ENCODE measurements around the gene ONECUT1. TPM values are rescaled to one million over a fixed set of nuclear protein-coding genes. Genes with fewer than 3 reads are reported as not detected.

The ONECUT1 gene
- total and polyA plus RNA-seq, 2 experiments from 2014 or later = 5.9 to 9.5 TPM

DNA sequence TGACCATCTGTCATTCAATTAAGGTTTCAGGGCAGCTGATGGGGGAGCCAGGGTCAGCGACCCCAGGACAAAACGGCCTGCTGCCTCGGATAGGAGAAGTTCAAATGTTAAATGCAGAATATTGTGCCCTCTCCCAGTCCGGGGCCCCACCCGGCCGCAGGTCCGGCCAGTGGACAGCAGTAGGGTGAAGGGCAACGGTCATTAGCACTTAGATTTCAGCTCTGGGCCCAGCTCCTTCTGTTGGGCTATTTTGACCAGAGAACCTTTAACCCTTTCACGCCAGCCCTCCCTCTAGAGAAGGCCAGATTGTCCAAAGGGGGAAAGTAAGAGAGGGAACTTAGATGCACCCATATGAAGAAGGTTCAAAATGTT lies 16.1 kb upstream of the ONECUT1 start:
- Histone ChIP-seq H4K20me1 (ENCODE audit: insufficient read depth, poor library complexity, severe bottlenecking) (no peaks in the 10 kb centered on the region), H3K36me3 (replicated peaks; ENCODE audit: insufficient read depth, low read depth) (no peaks in the 10 kb centered on the region), H2AFZ (no peak overlapping the region), H3K27ac (no peak overlapping the region), H3K4me3 (no peak overlapping the region), H3K9me3 (ENCODE audit: low read depth) (no peaks in the 10 kb centered on the region), H3K4me2 (peak overlapping the region; percentile 89), H3K4me1 (ENCODE audit: insufficient read depth) (peaks cover 22% of the 10 kb centered on the region), H3K79me2 (no peaks in the 10 kb centered on the region), H3K27me3 (peaks cover 98% of the 10 kb centered on the region), H3K9me2 (replicated peaks; ENCODE audit: insufficient read depth) (no peaks in the 10 kb centered on the region)
- WGBS (ENCODE audit: low lambda C conversion rate, missing lambda C conversion rate) = 45% methylated on average over 9 of the region's 9 CpGs
- no peak for DNase-seq (ENCODE audit: low spot score)
- TF ChIP-seq, protein P1, sequence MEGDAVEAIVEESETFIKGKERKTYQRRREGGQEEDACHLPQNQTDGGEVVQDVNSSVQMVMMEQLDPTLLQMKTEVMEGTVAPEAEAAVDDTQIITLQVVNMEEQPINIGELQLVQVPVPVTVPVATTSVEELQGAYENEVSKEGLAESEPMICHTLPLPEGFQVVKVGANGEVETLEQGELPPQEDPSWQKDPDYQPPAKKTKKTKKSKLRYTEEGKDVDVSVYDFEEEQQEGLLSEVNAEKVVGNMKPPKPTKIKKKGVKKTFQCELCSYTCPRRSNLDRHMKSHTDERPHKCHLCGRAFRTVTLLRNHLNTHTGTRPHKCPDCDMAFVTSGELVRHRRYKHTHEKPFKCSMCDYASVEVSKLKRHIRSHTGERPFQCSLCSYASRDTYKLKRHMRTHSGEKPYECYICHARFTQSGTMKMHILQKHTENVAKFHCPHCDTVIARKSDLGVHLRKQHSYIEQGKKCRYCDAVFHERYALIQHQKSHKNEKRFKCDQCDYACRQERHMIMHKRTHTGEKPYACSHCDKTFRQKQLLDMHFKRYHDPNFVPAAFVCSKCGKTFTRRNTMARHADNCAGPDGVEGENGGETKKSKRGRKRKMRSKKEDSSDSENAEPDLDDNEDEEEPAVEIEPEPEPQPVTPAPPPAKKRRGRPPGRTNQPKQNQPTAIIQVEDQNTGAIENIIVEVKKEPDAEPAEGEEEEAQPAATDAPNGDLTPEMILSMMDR (IDR thresholded peaks at IDR 0.05; ENCODE audit: poor library complexity) = no peak
- TF ChIP-seq EZH2phosphoT487 (IDR thresholded peaks at IDR 0.05; ENCODE audit: low read depth, severe bottlenecking, unreplicated experiment) = no peak
- no peak for TF ChIP-seq EZH2 (IDR thresholded peaks at IDR 0.05; ENCODE audit: borderline replicate concordance)

DNA sequence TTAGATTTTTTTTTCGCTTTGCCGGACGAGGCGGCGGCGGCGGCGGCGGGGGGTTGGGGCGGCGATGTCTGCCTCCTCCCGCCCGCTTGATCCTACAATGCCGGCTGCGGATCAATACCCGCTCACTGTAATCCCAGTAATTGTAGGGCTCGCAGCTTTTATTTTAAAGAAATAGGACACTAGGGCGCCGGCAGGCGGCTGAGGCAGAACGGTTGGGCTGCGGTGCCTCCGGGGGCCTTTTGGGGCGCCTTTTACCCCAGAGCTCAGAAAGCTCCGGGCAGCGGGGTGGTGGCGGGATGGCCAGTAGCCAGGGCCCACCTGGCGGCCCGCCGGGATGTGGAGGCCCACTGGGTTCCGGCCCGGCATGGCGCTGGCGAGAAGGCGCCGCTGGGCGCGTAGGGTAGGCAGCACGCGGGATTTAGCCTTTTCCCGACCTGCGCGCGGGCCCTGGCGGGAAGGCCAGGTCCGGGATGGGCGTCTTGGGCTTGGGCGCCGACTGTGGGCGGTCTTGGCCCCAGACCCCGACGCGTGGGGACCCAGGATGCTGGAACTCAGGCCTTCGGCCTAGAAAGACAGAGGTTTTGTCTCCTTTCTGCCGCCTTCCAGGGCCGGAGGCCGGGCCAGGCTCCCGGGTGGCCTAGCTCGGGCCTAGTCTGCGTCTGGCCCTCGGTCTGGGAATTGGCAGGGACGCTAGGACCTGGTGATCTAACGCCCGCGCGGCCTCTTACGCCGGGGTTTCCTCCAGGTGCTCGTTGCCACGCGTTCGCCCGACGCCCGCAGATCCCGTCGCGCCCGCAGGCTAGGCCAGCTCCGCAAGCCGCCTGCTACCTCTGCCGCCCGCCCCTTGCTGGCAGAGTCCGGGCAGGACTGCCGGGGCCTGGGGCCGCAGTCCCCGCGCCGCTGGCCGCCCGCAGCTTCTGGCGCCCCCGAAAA lies 15.5 kb upstream of the ONECUT1 start:
- TF ChIP-seq EZH2 (IDR thresholded peaks at IDR 0.05; ENCODE audit: borderline replicate concordance) (peak; percentile 94), EZH2phosphoT487 (IDR thresholded peaks at IDR 0.05; ENCODE audit: low read depth, severe bottlenecking, unreplicated experiment) (peak; percentile 62)
- TF ChIP-seq, protein P1 (IDR thresholded peaks at IDR 0.05; ENCODE audit: poor library complexity) = no peak
- 26% methylated on average over 68 of the region's 93 CpGs for WGBS (ENCODE audit: low lambda C conversion rate, missing lambda C conversion rate)
- Histone ChIP-seq H3K9me3 (ENCODE audit: low read depth) (no peaks in the 10 kb centered on the region), H2AFZ (peak overlapping the region; percentile 68), H3K9me2 (replicated peaks; ENCODE audit: insufficient read depth) (no peaks in the 10 kb centered on the region), H4K20me1 (ENCODE audit: insufficient read depth, poor library complexity, severe bottlenecking) (no peaks in the 10 kb centered on the region), H3K4me3 (peak overlapping the region; percentile 23), H3K27me3 (peaks cover 98% of the 10 kb centered on the region), H3K36me3 (replicated peaks; ENCODE audit: insufficient read depth, low read depth) (no peaks in the 10 kb centered on the region), H3K4me1 (ENCODE audit: insufficient read depth) (peaks cover 22% of the 10 kb centered on the region), H3K27ac (no peak overlapping the region), H3K4me2 (peak overlapping the region; percentile 89), H3K79me2 (no peaks in the 10 kb centered on the region)
- no peak for DNase-seq (ENCODE audit: low spot score)

DNA sequence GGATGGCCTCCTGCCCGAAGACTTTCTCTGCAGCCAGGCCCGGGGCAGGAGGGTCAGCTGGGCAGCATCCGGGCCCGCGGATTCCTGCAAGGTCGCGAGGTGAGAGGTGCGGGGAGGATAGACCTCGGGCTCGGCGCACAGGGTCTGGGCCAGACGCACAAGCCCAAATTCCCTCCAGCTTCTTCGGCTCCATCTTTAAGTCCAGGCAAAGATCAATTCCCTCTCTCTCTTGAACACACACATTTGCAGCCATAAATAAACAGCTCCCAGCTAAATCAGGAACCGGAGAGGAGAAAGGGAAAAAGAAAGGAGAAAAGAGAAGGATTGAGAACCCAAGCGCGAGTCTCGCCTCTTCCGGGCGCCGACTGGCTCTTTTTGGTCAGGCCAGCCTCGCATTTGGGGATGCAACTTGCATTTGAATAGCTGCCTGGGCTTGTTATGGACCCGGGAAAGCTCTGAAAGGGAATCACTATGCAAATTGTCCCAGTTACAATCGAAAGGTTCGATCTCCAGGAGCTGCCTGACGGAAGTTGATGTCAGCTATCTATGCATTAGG lies 14.5 kb upstream of the ONECUT1 start:
- Histone ChIP-seq H2AFZ (peak overlapping the region; percentile 60), H3K27me3 (peaks cover 100% of the 10 kb centered on the region)

More for the DNA sequence above, 14.5 kb upstream of the ONECUT1 start:
- H3K36me3 ChIP-seq (replicated peaks; ENCODE audit: insufficient read depth, low read depth) = no peaks in the 10 kb centered on the region
- H3K27ac ChIP-seq = no peak overlapping the region
- peak overlapping the region; percentile 23 for H3K4me3 ChIP-seq
- peaks cover 22% of the 10 kb centered on the region for H3K4me1 ChIP-seq (ENCODE audit: insufficient read depth)
- H4K20me1 ChIP-seq (ENCODE audit: insufficient read depth, poor library complexity, severe bottlenecking) = no peaks in the 10 kb centered on the region
- WGBS (ENCODE audit: low lambda C conversion rate, missing lambda C conversion rate) = under 1% methylated on average over 25 of the region's 25 CpGs
- H3K9me3 ChIP-seq (ENCODE audit: low read depth) = no peaks in the 10 kb centered on the region
- H3K9me2 ChIP-seq (replicated peaks; ENCODE audit: insufficient read depth) = no peaks in the 10 kb centered on the region
- TF ChIP-seq, protein P1 (IDR thresholded peaks at IDR 0.05; ENCODE audit: poor library complexity) = no peak
- TF ChIP-seq EZH2phosphoT487 (IDR thresholded peaks at IDR 0.05; ENCODE audit: low read depth, severe bottlenecking, unreplicated experiment) = peak; percentile 47
- no peak for TF ChIP-seq EZH2 (IDR thresholded peaks at IDR 0.05; ENCODE audit: borderline replicate concordance)
- no peak for DNase-seq (ENCODE audit: low spot score)
- no peaks in the 10 kb centered on the region for H3K79me2 ChIP-seq
- peak overlapping the region; percentile 89 for H3K4me2 ChIP-seq
